22Rv1 (cell line): ENCODE data around the gene CYTL1.

ENCODE experiments used
- H3K27ac ChIP-seq: fragments of 450-650 bp; 2 replicates; pipeline ENCODE4 v1.5.1; 2017
- ZFX ChIP-seq: fragments of 450-650 bp; IDR thresholded peaks from 2 replicates; pipeline ENCODE4 v1.6.1; 2017; ENCODE audit warnings: antibody characterized with exemption, borderline replicate concordance
- TF ChIP-seq, protein P1 (sequence below): fragments of 450-650 bp; IDR thresholded peaks from 2 replicates; pipeline ENCODE4 v1.5.1; 2017; ENCODE audit warnings: mild to moderate bottlenecking

CYTL1 gene

GRCh38 chr4:5030927-5031326 is 11.7 kb upstream of the CYTL1 start:
- no peak overlapping the region for H3K27ac ChIP-seq
- TF ChIP-seq ZFX, result no peak
- TF ChIP-seq, protein P1, sequence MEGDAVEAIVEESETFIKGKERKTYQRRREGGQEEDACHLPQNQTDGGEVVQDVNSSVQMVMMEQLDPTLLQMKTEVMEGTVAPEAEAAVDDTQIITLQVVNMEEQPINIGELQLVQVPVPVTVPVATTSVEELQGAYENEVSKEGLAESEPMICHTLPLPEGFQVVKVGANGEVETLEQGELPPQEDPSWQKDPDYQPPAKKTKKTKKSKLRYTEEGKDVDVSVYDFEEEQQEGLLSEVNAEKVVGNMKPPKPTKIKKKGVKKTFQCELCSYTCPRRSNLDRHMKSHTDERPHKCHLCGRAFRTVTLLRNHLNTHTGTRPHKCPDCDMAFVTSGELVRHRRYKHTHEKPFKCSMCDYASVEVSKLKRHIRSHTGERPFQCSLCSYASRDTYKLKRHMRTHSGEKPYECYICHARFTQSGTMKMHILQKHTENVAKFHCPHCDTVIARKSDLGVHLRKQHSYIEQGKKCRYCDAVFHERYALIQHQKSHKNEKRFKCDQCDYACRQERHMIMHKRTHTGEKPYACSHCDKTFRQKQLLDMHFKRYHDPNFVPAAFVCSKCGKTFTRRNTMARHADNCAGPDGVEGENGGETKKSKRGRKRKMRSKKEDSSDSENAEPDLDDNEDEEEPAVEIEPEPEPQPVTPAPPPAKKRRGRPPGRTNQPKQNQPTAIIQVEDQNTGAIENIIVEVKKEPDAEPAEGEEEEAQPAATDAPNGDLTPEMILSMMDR, result no peak

GRCh38 chr4:5030221-5030620 is 11.0 kb upstream of the CYTL1 start:
- no peak overlapping the region for H3K27ac ChIP-seq
- TF ChIP-seq, protein P1, result no peak
- TF ChIP-seq ZFX, result no peak

DNA sequence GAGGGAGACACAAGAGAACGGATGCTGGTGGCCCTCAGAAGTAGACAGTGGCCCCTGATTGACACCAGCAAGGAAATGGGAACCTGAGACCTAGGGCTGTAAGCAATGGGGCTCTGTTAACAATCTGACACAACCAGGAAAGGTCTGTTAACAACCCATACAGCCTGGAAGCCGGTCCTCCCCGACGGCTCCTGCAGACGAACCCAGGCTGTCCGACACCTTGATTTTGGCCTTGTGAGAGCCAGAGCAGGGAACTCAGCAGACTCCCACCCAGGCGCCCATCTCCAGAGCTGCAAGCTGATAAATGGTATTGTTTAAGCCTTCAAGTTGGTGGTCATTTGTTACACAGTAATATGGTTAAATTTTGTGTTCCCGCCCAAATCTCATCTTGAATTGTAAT is 10.2 kb upstream of the CYTL1 start:
- no peak overlapping the region for H3K27ac ChIP-seq
- TF ChIP-seq ZFX, result no peak
- TF ChIP-seq, protein P1, result no peak

- H3K27ac ChIP-seq, result no peak overlapping the region
- TF ChIP-seq, protein P1, result no peak
- no peak for TF ChIP-seq ZFX
Measured at GRCh38 chr4:5028480-5028879, 9.2 kb upstream of the CYTL1 start.

DNA sequence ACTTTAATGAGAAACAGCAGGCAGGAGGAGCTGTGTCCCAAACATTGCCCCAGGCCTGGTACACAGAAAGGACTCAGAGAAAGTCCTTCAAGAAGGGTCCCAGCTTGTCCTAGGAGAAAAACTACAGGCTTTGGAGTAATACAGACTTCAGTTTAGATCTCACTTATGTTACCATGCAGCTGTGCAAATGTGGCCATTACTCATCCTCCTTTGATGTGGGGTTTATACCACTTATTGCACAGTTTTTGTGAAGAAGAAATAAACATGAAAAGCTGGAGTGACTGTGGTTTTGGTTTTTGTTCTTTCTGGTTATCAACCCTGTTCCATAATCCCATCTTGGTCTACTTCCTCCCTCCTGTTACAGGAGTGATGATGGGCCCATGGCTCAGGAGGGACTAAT is 8.1 kb upstream of the CYTL1 start:
- TF ChIP-seq, protein P1, result no peak
- TF ChIP-seq ZFX, result no peak
- no peak overlapping the region for H3K27ac ChIP-seq

DNA sequence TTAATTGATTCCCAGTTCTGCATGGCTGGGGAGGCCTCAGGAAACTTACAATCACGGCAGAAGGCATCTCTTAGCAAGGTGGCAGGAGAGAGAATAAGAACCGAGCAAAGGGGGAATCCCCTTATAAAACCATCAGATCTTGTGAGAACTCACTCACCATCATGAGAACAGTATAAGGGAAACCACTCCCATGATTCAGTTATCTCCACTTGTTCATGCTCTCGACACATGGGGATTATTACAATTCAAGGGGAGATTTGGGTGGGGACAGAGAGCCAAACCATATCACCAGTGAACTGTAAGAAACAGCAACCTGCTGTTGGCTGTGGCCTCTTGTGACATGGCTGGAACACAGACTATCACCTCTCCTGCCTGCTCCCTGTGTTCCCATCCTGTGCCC is 7.1 kb upstream of the CYTL1 start:
- H3K27ac ChIP-seq, result no peak overlapping the region
- TF ChIP-seq ZFX, result no peak
- TF ChIP-seq, protein P1, result no peak

- TF ChIP-seq, protein P1, result no peak
- TF ChIP-seq ZFX, result no peak
- H3K27ac ChIP-seq, result no peak overlapping the region
Measured at GRCh38 chr4:5024673-5025072, 5.4 kb upstream of the CYTL1 start.
